Activated CD8-positive, alpha-beta memory T cell treated with anti-CD3 and anti-CD28 coated beads, Interleukin-2, amount 50 U/mL, for 24 hours (primary cell): Measurements from ENCODE around the gene IP6K2.
"Not testable (repeated sequence)": the region's sequence is repeated elsewhere in the genome, so short reads cannot be mapped to it uniquely, and the experiment has no call there.

Source experiments
- DNase-seq: peaks from one replicate; pipeline ENCODE4 v3.0.0-alpha.2; 2020; ENCODE audit errors: extremely low read depth

IP6K2 gene

DNA sequence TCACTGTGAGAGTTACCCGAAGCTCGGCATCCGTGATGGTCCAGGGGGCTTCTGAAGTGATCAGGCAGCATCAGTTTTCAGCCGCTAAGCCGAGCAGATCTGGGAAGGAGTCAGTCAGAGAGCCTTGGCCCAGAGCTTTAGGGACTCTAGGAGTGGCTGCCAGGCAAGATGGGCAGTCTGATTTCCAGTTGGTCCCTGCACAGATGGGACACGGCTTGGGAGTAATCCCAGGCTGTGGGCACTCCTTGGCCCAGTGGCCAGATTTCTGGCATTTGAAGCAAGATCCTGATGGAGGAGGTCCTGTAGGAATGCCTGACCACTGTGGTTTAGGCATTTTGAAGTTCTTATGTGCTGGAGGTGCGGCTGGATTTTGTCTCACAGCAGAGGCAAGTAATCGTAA, 10.5 kb upstream of the IP6K2 start:
- DNase-seq: no peak

DNA sequence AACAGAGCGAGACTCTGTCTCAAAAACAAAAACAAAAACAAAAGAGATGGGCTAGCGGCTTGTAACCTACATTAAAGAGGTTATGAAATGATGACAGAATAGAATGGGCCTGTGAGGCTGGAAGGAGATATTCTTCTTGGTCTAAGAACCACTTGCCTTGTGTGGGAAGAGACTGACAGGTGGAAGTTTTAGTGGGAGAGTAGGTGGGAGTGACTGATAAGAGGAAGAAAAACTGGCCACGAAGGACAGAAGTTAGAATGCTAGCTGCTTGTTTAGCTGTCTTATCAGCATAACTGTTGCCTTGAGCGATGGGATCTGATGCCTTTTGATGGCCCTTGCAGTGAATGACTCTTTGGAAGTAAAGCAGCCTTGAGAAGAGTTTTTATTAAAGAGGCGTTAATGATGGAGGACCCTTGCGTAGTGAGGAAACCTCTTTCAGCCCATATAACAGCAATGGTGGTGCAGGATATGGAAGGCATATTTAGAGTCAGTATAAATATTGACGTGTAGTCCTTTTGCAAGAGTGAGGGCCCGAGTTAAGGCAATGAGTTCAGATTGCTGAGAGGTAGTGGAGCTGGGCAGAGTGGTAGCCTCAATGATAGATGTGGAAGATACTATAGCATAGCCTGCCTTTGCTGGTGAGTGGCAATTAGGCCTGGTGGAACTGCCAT, 8.3 kb upstream of the IP6K2 start:
- DNase-seq: not testable (repeated sequence)

DNA sequence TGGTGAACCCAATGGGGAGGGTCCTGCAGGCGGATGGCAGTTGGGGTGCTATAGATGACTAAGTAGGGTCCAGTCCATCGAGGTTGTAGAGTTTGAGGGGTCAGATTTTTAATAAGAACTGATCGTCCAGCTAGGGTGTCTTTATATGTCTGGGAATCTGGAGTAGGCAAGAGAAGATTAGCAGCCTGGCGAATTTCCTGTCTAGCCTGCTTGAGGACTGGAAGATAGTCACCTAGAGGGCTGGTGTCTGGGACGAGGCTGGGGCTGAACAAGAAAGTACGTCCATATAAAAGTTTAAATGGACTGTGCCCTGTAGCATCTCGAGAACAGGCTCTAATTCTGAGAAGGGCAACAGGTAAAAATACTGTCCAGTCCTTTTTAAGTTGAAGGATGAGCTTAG, 6.7 kb upstream of the IP6K2 start:
- DNase-seq: no peak

- not testable (repeated sequence) for DNase-seq
Measured at GRCh38 chr3:48723293-48723692, 6.3 kb upstream of the IP6K2 start.

DNA sequence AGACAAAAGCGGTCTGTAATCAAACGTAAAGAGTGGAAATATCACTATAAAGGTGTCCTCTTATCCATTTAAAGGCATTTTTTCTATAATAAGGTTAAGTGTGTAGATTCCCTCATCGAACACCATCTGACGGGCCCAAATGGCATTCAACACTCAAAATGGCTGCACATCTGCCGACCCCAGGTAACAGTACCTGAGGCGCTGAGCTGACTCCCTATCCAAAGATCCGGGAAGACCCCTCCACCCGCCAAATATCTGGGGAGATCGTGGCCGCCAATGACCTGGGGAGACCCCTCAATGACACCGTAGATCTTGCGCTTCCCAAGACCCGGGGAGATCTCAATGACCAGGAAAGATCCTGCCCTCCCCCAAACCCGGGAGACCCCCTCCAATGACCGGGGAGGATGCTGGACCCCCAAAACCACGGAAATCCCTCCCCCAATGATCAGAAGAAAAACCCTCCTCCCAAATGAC, 476 bp downstream of the IP6K2 start:
- DNase-seq: no peak

- DNase-seq: no peak
Measured at GRCh38 chr3:48715174-48715800, 1.7 kb downstream of the IP6K2 start.

GRCh38 chr3:48711727-48712126, 5.3 kb downstream of the IP6K2 start:
- no peak for DNase-seq

- no peak for DNase-seq
Measured at GRCh38 chr3:48709051-48709461, 8.0 kb downstream of the IP6K2 start.

- no peak for DNase-seq
Measured at GRCh38 chr3:48708481-48708889, 8.5 kb downstream of the IP6K2 start.

- DNase-seq: no peak
Measured at GRCh38 chr3:48707157-48707556, 9.9 kb downstream of the IP6K2 start.

DNA sequence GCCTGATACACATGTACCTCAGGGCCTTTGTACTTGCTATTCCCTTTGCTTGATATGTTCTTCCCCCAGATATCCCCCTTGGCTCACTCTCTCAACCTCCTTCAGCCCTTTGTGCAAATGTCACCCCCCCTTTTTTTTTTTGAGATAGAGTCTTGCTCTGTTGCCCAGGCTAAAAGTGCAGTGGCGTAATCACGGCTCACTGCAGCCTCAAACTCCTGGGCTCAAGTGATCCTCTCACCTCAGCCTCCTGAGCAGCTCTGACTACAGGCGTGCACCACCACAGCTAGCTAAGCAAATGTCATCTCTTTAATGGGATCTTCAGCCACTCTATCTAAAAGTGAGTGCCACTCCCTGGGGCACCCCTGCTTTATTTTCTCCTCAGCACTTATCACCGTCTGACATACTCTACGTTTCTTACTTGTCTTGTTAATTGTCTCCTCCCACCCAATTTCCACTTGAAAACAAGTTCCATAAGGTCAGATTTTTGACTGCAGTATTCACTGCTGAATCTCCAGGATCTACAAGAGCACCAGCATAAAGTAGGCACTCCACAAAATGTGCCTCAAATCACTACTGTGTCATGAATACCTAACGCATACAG, 14.6 kb downstream of the IP6K2 start:
- no peak for DNase-seq

- no peak for DNase-seq
Measured at GRCh38 chr3:48700731-48701405, 16.2 kb downstream of the IP6K2 start.

DNA sequence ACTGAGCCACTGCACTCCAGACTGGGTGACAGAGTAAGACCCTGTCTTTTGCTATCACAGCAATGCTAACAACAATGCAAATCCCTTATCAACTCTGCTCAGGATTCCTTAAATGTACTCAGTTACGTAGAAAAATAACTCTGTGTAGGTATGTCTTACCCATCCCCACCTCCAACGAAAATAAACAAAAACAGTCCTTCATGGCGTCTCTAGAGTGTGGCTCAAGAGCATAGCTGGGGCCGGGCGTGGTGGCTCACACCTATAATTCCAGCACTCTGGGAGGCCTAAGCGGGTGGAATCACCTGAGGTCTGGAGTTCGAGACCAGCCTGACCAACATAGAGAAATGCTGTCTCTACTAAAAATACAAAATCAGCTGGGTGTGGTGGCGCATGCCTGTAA, 18.1 kb downstream of the IP6K2 start:
- no peak for DNase-seq

- DNase-seq: no peak
Measured at GRCh38 chr3:48697952-48698351, 19.1 kb downstream of the IP6K2 start.

- DNase-seq: no peak
Measured at GRCh38 chr3:48696601-48697000, 20.4 kb downstream of the IP6K2 start.

GRCh38 chr3:48696156-48696555, 20.9 kb downstream of the IP6K2 start:
- no peak for DNase-seq

- DNase-seq: no peak
Measured at GRCh38 chr3:48695393-48695753, 21.6 kb downstream of the IP6K2 start.

GRCh38 chr3:48694610-48695392, 22.2 kb downstream of the IP6K2 start:
- DNase-seq: no peak

GRCh38 chr3:48693826-48694225, 23.2 kb downstream of the IP6K2 start:
- DNase-seq: no peak

GRCh38 chr3:48692551-48692950, 24.5 kb downstream of the IP6K2 start:
- DNase-seq: no peak

DNA sequence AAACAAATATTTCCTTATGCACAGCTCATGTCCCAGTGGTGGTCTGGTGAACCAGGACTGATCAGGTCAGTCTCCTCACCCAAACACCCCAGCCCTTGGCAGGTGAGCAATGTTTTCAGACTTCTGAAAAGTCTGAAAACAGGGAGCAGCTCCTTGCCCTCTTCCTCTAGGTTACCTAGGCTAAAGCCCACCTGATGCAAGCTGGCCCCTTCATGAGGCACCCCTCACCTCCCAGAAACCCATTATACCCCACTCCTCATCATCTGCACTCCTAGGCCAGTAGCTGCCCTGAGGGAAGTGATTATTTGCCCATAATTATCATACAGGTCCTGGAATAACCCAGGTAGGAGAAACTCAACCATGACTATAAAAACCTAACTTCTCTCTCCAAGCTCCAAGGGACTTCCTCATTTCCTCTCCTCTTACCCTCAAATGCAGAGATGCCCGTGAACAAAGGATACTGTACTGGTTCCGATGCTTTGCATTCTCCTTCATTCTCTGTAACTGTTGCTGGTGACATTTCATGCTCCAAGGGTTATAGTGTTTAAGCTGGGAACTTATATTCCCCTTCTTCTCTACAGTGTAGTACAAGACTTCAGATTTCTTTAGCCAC, 26.1 kb downstream of the IP6K2 start:
- DNase-seq: no peak
